PFSK-1 (cell line): ENCODE measurements around the gene TPSB2.

ENCODE experiments used
- POLR2AphosphoS5 ChIP-seq: IDR thresholded peaks from 2 replicates; pipeline ENCODE4 v1.6.1; 2012; ENCODE audit warnings: low read depth, mild to moderate bottlenecking, control low read depth, low read length, moderate library complexity
- SIN3A ChIP-seq: IDR thresholded peaks from 2 replicates; pipeline ENCODE4 v1.6.1; 2012; ENCODE audit warnings: mild to moderate bottlenecking, low read length, moderate library complexity, borderline replicate concordance; ENCODE audit not compliant: insufficient read depth
- TAF1 ChIP-seq: IDR thresholded peaks from 2 replicates; pipeline ENCODE4 v1.6.1; 2012; ENCODE audit warnings: low read length, control low read depth, borderline replicate concordance; ENCODE audit not compliant: insufficient read depth
- TF ChIP-seq, protein P1 (sequence below), 2 experiments: IDR thresholded peaks; 2 replicates each; pipeline versions ENCODE4 v1.6.1 to v1.8.0; 2011 to 2012; ENCODE audit warnings: low read depth in 2 of 2, low read length in 2 of 2, control low read depth in 1 of 2, inconsistent platforms in 1 of 2, mild to moderate bottlenecking in 1 of 2, moderate library complexity in 1 of 2; ENCODE audit not compliant: insufficient read depth in 1 of 2

- TF ChIP-seq, protein P1, sequence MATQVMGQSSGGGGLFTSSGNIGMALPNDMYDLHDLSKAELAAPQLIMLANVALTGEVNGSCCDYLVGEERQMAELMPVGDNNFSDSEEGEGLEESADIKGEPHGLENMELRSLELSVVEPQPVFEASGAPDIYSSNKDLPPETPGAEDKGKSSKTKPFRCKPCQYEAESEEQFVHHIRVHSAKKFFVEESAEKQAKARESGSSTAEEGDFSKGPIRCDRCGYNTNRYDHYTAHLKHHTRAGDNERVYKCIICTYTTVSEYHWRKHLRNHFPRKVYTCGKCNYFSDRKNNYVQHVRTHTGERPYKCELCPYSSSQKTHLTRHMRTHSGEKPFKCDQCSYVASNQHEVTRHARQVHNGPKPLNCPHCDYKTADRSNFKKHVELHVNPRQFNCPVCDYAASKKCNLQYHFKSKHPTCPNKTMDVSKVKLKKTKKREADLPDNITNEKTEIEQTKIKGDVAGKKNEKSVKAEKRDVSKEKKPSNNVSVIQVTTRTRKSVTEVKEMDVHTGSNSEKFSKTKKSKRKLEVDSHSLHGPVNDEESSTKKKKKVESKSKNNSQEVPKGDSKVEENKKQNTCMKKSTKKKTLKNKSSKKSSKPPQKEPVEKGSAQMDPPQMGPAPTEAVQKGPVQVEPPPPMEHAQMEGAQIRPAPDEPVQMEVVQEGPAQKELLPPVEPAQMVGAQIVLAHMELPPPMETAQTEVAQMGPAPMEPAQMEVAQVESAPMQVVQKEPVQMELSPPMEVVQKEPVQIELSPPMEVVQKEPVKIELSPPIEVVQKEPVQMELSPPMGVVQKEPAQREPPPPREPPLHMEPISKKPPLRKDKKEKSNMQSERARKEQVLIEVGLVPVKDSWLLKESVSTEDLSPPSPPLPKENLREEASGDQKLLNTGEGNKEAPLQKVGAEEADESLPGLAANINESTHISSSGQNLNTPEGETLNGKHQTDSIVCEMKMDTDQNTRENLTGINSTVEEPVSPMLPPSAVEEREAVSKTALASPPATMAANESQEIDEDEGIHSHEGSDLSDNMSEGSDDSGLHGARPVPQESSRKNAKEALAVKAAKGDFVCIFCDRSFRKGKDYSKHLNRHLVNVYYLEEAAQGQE (IDR thresholded peaks at IDR 0.05; ENCODE audit: insufficient read depth in 1 of 2, low read depth in 2 of 2, low read length in 2 of 2), result no peak
- TF ChIP-seq POLR2AphosphoS5 (no peak), TAF1 (no peak), SIN3A (no peak)
Measured at GRCh38 chr16:1182950-1183907, 46.8 kb downstream of the TPSB2 start.
